Measurements from ENCODE around the gene SLC9A7.
A peak's percentile ranks its signal among the peaks of the same experiment; 100 is the strongest.

DNA sequence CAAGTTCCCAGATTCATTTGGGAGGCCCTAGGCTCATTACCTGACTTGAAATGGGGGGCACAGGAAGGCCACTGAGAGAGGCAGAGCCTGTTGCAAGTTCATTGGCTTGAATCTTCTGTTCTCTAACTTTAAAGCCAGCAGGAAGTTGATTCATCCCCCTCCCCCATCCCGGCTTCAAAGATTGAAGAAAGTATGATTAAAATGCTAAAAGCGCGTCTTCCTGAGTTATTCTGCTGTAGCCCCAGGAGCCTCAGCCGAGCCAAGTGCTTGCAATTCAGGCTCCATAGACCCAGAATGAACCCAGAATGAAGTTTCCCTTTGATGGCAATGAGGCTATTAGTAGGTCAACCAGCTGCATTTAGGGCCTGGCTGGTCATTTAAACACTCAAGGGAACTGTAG lies 170.7 kb downstream of the SLC9A7 start:
- TF ChIP-seq POLR2A (IDR thresholded peaks at IDR 0.05; ENCODE audit: low read depth, low read length): no peak
- peak; percentile 16 for TF ChIP-seq JUN (IDR thresholded peaks at IDR 0.05; ENCODE audit: borderline replicate concordance, insufficient read depth, insufficient read length, low read depth)
- TF ChIP-seq, protein P1, sequence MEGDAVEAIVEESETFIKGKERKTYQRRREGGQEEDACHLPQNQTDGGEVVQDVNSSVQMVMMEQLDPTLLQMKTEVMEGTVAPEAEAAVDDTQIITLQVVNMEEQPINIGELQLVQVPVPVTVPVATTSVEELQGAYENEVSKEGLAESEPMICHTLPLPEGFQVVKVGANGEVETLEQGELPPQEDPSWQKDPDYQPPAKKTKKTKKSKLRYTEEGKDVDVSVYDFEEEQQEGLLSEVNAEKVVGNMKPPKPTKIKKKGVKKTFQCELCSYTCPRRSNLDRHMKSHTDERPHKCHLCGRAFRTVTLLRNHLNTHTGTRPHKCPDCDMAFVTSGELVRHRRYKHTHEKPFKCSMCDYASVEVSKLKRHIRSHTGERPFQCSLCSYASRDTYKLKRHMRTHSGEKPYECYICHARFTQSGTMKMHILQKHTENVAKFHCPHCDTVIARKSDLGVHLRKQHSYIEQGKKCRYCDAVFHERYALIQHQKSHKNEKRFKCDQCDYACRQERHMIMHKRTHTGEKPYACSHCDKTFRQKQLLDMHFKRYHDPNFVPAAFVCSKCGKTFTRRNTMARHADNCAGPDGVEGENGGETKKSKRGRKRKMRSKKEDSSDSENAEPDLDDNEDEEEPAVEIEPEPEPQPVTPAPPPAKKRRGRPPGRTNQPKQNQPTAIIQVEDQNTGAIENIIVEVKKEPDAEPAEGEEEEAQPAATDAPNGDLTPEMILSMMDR (IDR thresholded peaks at IDR 0.05; ENCODE audit: extremely low read depth in 1 of 2, insufficient read depth in 1 of 2, low read depth in 1 of 2, low read length in 2 of 2): no peak
- TF ChIP-seq, protein P2, sequence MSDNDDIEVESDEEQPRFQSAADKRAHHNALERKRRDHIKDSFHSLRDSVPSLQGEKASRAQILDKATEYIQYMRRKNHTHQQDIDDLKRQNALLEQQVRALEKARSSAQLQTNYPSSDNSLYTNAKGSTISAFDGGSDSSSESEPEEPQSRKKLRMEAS (IDR thresholded peaks at IDR 0.05; ENCODE audit: insufficient read depth, insufficient read length): no peak
- no peak for TF ChIP-seq POLR2AphosphoS5 (IDR thresholded peaks at IDR 0.05; ENCODE audit: insufficient read depth, low read depth, low read length)
- peak; percentile 29 for TF ChIP-seq FOS (IDR thresholded peaks at IDR 0.05; ENCODE audit: borderline replicate concordance, insufficient read depth, low read length)
- TF ChIP-seq MYC (IDR thresholded peaks at IDR 0.05; ENCODE audit: low read depth, low read length): no peak
- no peak for TF ChIP-seq EZH2 (IDR thresholded peaks at IDR 0.05; ENCODE audit: borderline replicate concordance, low read depth, low read length, severe bottlenecking)
